ENCODE data around the gene BLCAP.

GRCh38 chr20:37545516-37545915, 17.8 kb upstream of the BLCAP start:
- TF ChIP-seq, protein P1, sequence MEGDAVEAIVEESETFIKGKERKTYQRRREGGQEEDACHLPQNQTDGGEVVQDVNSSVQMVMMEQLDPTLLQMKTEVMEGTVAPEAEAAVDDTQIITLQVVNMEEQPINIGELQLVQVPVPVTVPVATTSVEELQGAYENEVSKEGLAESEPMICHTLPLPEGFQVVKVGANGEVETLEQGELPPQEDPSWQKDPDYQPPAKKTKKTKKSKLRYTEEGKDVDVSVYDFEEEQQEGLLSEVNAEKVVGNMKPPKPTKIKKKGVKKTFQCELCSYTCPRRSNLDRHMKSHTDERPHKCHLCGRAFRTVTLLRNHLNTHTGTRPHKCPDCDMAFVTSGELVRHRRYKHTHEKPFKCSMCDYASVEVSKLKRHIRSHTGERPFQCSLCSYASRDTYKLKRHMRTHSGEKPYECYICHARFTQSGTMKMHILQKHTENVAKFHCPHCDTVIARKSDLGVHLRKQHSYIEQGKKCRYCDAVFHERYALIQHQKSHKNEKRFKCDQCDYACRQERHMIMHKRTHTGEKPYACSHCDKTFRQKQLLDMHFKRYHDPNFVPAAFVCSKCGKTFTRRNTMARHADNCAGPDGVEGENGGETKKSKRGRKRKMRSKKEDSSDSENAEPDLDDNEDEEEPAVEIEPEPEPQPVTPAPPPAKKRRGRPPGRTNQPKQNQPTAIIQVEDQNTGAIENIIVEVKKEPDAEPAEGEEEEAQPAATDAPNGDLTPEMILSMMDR (IDR thresholded peaks at IDR 0.05), result no peak
- TF ChIP-seq POLR2A (IDR thresholded peaks at IDR 0.05), result no peak
